Measurements from ENCODE around the gene REL.
A peak's percentile ranks its signal among the peaks of the same experiment; 100 is the strongest.

REL gene

DNA sequence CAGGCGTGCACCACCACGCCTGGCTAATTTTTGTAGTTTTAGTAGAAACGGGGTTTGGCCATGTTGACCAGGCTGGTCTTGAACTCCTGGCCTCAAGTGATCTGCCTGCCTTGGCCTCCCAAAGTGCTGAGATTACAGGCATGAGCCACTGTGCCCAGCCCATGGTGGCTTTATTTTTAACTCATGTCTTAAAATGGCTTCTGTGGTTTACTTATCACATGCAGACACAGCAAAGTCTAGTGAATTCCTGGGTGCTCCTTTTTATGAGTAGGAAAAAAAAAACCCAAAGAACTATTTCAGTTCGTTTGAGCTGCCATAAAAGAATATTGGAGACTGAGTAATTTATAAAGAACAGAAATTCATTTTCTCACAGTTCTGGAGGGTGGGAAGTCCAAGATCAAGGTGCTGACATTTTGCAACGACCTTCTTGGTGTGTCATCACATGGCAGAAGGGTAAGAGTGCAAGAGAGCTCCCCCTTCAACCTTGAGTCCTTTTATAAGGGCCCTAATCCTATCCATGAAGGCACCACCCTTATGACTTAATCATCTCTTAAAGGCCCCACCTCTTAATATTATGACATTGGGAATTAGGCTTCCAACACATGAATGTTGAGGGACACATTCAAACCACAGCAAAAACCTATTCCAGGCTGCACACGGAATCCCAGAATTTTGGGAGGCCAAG is 12.6 kb upstream of the REL start:
- CTCF ChIA-PET: interaction anchor here (1.1 kb wide), 1 partner anchor 130 kb away, joined by 3 read pairs; no protein-coding TSS in a partner anchor
- DNase-seq (ENCODE audit: low read depth, low spot score): no peak
- TF ChIP-seq CTCF (IDR thresholded peaks at IDR 0.05; ENCODE audit: insufficient read depth, low read length, missing control alignments): no peak
- POLR2A ChIA-PET: no interaction called here
- H3K4me3 ChIP-seq (ENCODE audit: low read depth, low read length): no peak overlapping the region

GRCh38 chr2:60872510-60872928 is 8.9 kb upstream of the REL start:
- no peak for TF ChIP-seq CTCF (IDR thresholded peaks at IDR 0.05; ENCODE audit: insufficient read depth, low read length, missing control alignments)
- ChIA-PET POLR2A (no interaction called here), CTCF (no interaction called here)

GRCh38 chr2:60873381-60873780 is 8.0 kb upstream of the REL start:
- DNase-seq (ENCODE audit: low read depth, low spot score): no peak
- POLR2A ChIA-PET: no interaction called here
- H3K4me3 ChIP-seq (ENCODE audit: low read depth, low read length): no peak overlapping the region

More at GRCh38 chr2:60872510-60872928, 8.9 kb upstream of the REL start:
- no peak for DNase-seq (ENCODE audit: low read depth, low spot score)
- no peak overlapping the region for H3K4me3 ChIP-seq (ENCODE audit: low read depth, low read length)

GRCh38 chr2:60875520-60875919 is 5.9 kb upstream of the REL start:
- DNase-seq (ENCODE audit: low read depth, low spot score): no peak
- TF ChIP-seq CTCF (IDR thresholded peaks at IDR 0.05; ENCODE audit: insufficient read depth, low read length, missing control alignments): no peak
- CTCF ChIA-PET: no interaction called here
- POLR2A ChIA-PET: no interaction called here
- H3K4me3 ChIP-seq (ENCODE audit: low read depth, low read length): no peak overlapping the region

More at GRCh38 chr2:60873381-60873780, 8.0 kb upstream of the REL start:
- no peak for TF ChIP-seq CTCF (IDR thresholded peaks at IDR 0.05; ENCODE audit: insufficient read depth, low read length, missing control alignments)
- CTCF ChIA-PET: no interaction called here

DNA sequence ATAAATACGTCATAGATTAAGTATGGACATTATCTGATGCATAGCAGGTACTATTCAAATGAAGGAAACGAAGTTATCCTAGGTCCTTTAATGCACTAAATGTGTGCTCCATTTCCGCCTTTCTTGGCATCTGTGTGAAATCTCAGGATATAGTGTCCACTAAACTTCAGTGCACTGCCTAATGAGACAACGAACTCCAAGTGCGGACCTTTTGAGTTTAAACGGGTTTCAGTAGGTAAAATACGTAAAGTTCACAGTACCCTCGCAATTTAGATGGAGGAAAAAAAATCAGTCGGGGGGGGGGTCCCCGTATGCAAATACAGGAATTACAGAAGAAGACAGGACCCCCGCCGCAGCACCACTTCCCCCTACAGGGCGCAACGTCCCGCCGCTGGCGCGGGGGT is 729 bp upstream of the REL start:
- peak overlapping the region; percentile 84 for H3K4me3 ChIP-seq (ENCODE audit: low read depth, low read length)
- ChIA-PET POLR2A (no interaction called here), CTCF (interaction anchor here (1.6 kb wide), 1 partner anchor 41 kb away, joined by 3 read pairs; no protein-coding TSS in a partner anchor)
- no peak for DNase-seq (ENCODE audit: low read depth, low spot score)
- peak; percentile 25 for TF ChIP-seq CTCF (IDR thresholded peaks at IDR 0.05; ENCODE audit: insufficient read depth, low read length, missing control alignments)

DNA sequence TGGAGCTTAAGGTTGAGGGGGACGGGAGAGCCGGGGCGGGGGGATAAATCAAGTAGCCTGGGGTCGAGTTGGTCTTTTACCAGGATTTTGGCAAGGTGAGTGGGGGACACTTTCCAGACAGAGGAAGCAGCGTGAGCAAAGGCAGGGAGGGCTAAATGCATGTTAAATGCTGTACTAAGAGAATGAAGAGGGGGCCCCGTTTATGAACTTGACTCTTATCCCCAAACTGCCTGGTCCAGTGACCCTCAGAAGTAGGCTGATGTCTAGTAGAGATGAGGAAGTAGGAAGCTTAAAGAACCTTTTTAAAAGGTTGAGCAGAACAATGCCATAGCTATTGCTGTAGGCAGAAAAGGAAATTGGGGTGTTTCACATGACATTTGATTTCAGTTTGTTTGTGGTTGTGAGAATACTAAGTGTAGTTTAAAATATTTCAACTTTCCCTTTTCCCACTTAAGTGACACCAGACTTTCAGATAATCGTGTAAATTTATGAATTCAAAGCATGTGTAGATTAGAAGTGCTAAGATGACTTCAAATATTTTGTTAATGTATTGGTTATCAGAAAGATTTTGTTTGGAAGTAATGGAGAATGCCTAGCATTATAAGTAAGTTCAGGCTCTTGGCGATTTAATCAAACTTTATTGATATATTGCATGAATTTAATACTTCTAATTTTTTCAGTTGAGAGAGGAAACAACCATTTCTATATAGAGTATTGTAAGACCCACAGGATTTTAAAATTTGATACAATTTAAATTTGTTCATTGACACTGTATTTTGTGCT is 1.8 kb downstream of the REL start:
- CTCF ChIA-PET: interaction anchor here (1.4 to 1.7 kb wide), 2 partner anchors 116 to 133 kb away, joined by 3 to 8 read pairs; no protein-coding TSS in a partner anchor
- no peak for DNase-seq (ENCODE audit: low read depth, low spot score)
- peak overlapping the region; percentile 84 for H3K4me3 ChIP-seq (ENCODE audit: low read depth, low read length)
- no peak for TF ChIP-seq CTCF (IDR thresholded peaks at IDR 0.05; ENCODE audit: insufficient read depth, low read length, missing control alignments)
- POLR2A ChIA-PET: no interaction called here

Measured in AG04449 (cell line).